Right renal pelvis (tissue), 4 donors: ENCODE measurements around the gene PPP1R1B. TPM values are rescaled to one million over a fixed set of nuclear protein-coding genes. Genes with fewer than 3 reads are reported as not detected.

Experiments
- DNase-seq, 4 donors: peaks; one replicate each; pipeline ENCODE4 v3.0.0-alpha.2; 2013; ENCODE audit warnings: low read depth in 4 of 4, low spot score in 3 of 4, missing footprints in 1 of 4
- polyA plus RNA-seq, 4 donors: library from polyadenylated mRNA; unstranded; fragments of 120-200 nt; gene quantifications; one replicate each; pipeline ENCODE4 v1.2.1, GENCODE V29; 2013; ENCODE audit not compliant: insufficient read length in 4 of 4

PPP1R1B gene
- polyA plus RNA-seq, 4 donors, result 13.8 to 19.8 (median 17.3) TPM

DNA sequence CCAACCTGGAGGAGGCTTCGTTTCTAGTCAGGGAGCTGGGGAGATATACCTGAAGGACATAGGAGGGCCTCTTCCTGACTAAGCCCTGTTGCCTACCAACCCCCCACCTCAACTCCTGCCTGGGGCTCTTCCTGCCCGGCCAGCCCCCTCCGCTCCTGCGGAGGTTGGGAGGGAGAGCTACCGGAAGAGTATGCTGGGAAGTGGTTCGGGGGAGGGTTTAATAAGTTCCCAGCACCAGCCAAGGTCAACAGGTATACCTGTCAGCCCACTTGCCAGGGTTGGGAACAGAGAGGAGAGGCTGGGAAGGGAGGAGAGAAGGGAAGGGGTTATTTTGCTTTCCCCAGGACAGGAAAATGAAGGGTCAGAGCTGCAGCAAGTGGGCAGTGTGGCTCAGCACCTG, 4.7 kb downstream of the PPP1R1B start:
- no peak for DNase-seq

DNA sequence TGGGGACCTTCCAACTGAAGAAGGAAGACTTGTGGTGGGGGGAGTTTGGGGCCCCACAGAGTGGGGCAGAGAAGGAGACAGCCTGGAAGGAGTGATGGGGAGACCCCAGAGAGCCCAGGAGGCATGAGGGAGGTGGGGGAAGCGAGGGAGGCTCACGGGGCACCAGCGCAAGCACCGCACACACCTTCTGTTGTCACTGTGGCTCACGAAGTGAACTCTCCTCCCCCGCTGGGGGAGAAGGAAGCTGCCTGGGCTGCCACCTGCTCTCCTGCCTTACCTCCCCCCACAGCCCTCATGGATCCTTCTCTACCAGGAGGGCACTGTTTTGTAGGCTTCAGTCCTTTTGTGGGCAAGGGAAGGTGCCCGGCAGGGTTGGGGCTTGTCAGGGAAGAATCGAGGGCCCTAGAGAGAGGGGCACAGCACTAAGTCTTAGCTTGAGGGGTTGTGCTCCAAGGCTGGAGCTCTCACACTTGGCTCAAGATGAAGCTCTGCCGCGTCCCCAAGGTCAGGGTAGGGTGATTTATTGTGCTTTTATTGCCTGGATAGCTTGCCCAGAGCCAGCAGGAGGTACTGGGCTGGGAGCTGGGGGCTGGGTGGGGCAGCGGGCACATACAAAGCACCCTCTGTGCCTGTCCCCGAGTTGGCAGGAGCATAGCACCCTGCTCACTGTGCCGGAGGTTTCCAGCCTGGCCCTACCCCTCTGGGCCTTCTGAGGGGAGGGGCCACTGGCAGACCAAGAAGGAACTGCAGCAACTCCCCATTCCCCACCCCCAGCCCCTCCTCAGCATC, 5.6 kb downstream of the PPP1R1B start:
- no peak for DNase-seq

DNA sequence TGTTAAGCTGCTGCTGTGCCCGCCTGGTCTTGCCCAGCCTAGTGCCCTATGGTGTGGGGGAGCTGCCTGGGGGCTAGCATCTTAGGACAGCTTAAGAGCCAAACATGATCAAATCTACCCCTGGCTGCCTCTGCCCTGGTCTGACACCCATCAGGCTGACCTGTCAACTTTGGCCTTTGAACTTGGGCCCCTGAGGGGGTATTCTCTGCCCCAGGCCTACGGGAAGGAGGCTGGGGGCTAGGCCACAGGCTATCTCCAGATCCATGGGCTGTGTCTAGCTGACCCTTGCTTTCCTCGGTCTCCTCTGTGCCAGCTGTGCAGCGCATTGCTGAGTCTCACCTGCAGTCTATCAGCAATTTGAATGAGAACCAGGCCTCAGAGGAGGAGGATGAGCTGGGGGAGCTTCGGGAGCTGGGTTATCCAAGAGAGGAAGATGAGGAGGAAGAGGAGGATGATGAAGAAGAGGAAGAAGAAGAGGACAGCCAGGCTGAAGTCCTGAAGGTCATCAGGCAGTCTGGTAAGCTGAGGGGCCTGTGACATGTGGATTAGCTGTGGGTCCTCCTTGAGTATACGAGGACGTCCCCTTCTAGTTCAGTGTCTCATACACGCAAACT, 6.9 kb downstream of the PPP1R1B start:
- DNase-seq, result no peak

DNA sequence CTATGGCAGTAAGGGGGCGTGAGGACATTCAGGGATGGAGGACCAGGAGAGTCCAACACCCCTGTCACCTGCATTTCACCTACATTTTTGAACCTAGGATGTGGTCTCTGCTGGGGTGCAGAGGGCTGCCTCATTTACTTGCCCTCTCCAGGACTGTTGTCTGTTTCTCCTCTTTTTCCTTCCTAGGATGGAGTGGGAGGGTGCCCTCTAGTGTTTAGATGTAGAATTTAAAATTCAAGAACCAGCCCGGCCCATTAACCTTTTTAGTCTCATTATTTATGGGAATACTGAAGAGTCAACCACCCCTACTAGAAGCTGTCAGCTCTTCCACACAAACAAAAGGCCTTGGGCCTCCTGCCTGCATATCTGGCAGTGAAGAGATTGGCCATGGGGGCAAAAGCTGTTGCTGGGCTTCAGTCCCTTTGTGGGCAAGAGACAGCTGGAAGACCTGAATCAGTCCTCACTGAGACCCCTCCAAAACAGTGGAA, 7.7 kb downstream of the PPP1R1B start:
- no peak for DNase-seq

DNA sequence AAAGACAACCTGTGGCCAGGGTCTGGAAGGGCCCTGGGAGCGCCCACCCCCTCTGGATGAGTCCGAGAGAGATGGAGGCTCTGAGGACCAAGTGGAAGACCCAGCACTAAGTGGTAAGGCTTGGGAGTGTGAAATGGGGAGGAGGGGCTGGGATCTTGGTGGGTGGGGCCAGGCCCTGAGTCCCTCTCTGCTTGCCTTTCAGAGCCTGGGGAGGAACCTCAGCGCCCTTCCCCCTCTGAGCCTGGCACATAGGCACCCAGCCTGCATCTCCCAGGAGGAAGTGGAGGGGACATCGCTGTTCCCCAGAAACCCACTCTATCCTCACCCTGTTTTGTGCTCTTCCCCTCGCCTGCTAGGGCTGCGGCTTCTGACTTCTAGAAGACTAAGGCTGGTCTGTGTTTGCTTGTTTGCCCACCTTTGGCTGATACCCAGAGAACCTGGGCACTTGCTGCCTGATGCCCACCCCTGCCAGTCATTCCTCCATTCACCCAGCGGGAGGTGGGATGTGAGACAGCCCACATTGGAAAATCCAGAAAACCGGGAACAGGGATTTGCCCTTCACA, 8.9 kb downstream of the PPP1R1B start:
- DNase-seq, result no peak

DNA sequence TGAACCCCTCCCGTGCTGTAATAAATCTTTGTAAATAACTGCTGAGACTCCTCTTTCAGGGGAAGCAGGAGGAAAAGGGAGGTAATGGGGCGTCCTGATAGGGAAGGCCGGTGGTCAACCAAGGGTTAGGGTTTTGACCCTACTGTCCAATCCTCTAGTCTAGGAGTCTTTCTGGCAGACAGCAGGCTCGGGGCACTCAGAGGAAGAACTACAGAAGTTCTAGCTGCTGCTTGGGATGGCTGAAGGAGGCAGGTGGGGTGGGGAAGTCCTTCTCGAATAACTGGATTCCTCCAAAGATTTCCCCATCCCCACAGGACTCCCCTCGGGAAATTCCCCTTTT, 9.8 kb downstream of the PPP1R1B start:
- DNase-seq, result no peak

DNA sequence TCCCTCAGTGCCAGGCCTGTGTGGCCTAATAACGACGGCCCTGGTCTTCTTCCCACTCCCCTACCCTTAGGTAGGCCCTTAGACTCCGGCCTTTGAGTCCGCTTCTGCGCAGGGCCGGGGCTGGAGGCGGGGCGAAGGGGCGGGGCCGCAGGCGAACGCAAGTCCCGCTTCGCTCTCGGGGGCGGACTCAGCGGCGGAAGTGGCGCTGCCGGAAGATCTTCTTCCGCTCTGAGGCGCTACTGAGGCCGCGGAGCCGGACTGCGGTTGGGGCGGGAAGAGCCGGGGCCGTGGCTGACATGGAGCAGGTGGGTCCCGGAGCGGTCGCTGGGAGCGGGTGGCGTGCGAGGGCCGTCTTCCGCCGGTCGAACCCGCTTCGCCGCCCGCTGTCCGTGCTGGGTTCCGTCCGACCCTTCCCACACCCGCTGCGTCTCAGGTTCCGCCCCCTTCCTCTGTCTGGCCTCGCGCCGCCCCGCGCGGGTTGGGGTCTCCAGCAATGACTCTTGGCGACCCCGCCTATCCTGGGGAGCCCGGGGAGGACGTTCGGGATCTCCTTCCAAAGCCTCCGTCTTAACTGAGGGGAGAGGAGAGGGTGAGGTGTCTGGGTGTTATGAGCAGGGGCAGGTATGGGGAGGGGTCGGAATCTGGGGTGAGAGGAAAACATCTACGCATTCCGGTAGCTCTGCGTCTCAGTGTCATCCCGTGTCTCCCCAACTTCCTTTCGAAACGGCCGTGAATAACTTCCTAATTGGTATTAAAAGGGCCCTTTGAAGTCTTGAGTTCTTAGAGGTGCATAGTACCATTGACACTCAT, 10.4 kb downstream of the PPP1R1B start, which contains the start of gene STARD3:
Gene STARD3 (plus strand): TSS at position 218 of the 810 bp plus-strand sequence. CDS start 16,388 bp downstream, outside the sequence.
- peak; percentile 79 to 83 (median 80) for DNase-seq

DNA sequence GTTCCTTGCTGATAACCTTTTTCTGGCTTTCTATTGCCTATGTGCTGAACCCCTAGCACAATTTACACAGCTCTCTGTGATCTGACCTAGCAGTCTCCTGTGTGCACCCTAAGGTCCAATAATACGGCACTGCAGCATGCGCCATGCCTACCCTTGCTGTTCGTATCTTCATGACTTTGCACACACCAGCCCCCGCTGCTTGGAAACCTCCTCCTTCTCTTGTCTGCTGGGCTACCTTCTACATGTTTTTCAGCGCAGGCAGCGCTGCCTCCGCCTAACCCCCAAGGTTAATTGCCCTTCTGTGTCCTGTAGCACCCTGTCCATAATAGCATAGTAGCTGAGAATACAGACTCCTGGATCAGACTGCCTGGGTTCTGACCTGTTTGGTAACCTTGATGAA, 11.6 kb downstream of the PPP1R1B start:
- no peak for DNase-seq

DNA sequence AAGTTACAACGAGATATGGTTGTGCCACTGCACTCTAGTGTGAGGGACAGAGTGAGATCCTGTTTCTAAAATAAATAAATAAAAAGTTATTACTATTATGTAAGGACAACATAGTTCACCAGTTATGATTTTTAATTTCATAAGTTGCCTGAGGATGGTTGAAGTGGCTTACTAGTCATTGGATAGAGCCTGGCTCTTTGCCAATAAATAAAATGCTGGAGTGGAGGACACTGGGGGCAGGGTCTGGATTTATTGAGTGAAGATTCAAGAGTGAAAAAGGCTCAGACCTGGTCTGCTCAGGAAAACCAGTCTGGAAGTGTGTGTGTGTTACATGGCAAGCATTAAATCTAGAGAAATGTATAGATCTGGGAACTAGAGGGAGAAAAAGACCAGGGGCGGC, 12.3 kb downstream of the PPP1R1B start:
- DNase-seq, result no peak

DNA sequence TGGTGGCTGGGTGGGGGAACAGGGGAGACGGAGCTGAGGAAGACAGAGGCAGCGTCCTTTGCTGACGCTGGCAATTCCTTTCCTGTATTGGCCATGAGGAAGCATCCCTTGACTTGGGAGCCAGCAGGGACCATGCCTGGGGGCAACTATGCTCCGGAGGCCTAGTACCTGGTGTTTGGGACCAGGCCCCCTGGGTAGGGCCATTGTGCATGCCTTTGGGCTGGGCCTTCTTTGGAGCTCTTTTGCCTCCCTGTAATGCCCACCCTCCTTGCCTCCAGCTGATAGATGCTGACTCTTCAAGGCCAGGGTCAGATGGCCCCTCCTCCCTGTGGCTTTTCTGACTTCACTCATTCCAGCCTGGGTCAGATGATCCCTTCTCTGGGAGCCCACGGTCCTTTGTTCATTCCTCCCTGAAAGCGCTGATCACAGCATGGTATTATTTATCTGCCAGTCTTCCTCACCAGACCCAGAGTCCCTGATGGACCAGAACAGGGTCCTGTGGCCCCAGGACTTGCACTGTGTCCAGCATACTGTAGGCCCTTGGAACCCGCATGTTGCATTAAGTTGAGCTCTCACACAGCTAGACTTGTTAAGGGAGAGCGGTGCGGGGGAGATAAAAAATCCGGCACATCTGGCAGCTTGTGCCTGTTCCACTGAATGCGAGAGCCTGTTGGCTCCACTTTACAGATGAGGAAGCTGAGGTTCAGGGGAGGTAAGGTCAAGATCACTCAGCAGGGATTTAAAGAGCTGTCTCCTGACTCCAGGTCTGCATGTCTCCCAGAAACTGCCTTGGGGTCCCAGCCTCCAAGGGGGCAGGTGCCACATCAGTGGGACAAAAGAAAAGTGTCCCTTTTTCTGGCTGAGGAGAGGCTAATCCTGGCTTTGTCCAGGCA, 13.1 kb downstream of the PPP1R1B start:
- DNase-seq, result no peak

DNA sequence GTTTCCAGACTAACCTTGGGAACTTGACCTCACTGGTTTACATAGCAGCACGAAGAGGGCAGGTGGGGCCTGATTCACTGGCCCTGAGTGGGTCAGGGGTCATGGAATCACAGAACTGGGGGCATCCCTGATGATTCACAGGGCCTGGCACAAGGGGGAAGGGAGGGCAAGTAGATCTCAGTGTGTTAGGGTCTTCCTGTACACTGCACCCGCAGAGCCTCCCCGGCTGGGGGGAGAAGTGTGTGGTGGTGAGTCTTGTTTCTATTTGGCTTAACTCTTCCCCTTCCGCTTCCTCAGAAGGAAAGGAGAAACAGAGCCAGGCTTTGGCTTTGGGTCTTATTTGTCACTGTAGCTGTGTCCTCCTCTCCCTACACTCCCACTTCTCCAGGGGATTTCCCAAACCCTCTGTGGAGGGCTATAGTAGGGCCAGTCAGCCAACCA, 13.9 kb downstream of the PPP1R1B start:
- no peak for DNase-seq

DNA sequence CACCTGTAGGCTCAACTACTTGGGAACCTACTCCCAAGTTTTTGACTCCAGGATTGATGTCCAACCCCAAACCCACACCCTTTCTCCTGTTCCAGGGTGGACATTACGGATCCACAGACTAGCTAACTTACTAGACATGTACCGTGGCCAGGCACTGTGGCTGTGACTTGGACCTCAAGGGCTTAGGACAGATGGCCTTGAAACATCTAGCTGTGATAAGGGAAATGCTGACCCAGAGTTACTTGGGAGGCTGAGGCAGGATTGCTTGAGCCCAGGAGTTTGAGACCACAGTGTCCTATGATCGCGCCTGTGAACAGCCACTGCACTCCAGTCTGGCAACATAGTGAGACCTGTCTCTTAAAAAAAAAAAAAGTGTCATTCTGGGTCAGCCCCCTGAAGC, 14.3 kb downstream of the PPP1R1B start:
- no peak for DNase-seq

DNA sequence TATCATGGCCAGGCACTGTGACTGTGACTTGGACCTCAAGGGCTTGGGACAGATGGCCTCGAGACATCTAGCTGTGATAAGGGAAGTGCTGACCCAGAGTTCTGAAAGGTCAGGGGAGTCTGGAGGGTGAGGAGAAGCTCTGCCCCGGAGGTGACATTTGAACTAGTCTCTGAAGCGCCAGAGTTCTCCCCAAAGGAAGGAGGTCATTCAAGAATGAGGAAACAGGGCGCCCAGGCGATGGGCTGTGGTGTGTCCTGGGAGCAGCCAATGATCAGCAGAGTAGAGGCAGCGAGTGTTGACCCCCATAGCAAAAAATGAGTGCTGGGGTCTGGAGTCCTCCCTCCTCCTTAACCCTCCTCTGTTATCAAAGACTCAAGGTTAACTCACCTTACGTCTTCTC, 15.1 kb downstream of the PPP1R1B start:
- no peak for DNase-seq

DNA sequence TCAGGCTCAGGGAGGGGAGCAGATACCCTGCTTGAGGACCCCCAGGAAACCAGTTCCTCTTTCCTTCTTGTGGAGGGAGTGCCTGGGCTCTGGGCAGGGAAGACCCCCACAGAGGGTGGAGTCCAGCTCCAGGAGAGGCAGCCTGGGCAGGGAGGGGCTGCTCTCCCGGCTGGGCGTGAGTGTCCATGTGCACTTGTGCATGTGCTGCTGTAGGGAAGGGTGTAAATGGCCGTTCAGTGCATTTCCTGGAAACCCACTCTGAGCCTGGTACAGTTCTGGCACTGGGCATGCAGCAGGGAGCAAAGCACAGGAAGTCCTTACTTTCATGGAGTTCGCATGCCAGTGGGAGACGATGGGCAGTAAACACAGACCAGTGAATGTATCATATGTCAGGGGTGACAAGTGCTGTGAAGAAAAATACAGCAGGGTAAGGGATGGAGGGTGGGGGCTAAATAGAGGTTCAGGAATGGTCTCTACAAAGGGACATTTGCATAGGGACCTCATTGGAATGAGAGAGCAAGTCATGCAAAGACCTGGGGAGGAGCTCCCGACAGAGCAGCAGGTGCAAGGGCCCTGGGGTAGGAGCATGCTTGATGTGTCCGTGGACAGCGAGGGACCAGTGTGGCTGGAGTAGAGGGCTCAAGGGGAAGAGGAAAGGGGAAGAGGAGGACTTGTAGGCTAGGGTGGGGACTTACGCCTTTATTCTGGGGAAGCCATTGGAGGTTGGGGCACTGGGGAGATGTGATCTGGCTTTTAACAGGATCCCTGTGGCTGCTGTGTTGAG, 15.7 kb downstream of the PPP1R1B start:
- no peak for DNase-seq

DNA sequence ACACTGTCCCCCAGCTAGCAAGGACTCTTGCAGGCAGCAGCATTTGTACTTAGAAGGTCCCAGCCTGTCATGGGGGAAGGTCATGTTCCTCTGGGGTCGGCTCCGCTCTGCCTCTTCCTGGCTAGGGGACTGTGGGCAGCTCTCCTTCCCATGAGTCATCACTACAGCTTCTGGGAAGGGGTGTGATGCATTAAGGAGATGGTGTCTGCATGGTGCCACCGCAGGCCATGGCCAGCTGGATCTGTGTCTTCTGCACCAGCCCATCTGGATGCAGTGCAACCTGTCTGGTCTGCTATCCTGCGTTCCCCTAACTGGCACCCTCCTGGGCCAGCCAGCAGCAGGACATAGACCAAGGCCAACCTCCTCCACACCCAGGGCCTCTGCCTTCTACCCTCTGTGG, 16.5 kb downstream of the PPP1R1B start:
- DNase-seq, result no peak

DNA sequence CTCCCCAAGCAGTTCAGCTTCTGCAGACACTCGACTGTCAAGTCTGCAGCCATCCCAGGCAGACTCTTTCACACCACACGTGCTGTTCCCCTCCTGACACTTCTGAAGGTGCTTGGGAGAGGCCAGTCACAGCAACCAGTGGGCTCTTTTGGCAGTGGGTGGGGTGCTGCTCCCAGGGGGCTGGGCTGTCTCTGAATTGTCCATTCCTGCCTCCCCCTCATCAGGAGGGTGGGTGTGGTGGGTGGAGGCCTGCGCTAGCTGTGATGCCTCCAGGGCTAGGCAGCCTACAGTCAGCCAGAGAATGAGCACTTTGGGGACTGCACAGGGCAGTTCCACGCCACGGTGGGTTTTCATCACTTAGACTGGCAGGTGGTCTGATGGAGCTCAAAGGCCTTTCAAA, 20.5 kb downstream of the PPP1R1B start:
- no peak for DNase-seq

DNA sequence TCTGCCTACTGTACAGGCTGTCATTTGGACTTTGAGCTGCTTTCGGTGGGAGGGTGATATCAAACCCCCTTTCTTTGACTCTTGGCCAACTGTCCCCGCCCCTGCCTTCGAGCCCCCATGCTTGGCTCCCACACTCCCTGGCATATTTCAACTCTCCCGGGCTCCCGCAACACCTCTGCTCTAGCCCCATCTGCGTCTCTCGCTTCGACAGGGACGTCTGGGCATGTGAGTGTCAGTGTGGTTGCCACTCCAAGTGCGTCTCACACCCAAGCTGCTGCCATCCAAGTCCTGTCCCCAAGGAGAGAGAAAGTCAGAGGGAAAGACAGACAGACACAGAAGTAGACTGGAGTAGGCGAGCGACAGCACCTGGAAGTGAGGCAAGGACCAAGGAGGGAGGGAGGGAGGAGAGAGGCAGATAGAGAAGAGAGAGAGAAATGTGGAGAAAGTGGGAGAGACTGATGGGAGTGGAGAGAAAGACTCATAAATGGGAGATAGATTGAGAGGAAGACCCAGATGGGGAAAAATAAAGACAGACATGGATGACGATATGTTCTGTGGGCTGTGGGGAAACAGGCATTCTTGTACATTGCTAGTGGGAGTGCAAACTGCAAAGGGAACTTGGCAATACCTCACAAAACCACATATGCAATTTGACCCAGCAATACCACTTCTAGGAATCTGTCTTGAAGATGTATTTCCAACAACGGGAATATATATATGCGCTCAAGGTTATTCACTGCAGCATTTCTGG, 22.0 kb downstream of the PPP1R1B start:
- DNase-seq, result no peak

DNA sequence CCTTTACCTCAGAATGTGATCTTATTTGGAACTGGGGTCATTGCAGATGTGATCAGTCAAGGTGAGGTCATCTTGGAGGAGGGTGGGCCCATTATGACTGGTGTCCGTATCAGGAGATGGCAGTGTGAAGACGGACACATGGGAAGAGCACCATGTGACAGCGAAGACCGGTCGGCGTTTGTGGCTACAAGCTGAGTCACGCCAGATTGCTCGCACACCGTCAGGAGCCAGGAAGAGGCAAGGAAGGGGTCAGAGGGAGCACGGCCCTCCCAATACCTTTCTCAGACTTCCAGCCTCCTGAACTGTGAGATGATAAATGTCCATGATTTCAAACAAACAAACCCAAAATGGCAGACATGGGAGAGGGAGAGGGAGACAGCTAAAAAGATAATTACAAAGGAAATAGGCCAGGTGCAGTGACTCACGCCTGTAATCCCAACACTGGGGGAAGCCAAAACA, 23.4 kb downstream of the PPP1R1B start:
- DNase-seq, result no peak
